GM19043 (cell line): ENCODE results near the gene HSF5.
A peak's percentile ranks its signal among the peaks of the same experiment; 100 is the strongest.

ENCODE experiments used
- ATAC-seq: cut with Tn5 transposase; IDR thresholded peaks from one replicate; pipeline ENCODE4 v1.9.1; 2021; ENCODE audit warnings: low read depth; ENCODE audit not compliant: unreplicated experiment

HSF5 gene

GRCh38 chr17:58388302-58389190, 99.7 kb downstream of the HSF5 start:
- ATAC-seq: no peak

- no peak for ATAC-seq
Measured at GRCh38 chr17:58387834-58388233, 100.4 kb downstream of the HSF5 start.

- no peak for ATAC-seq
Measured at GRCh38 chr17:58386708-58387107, 101.5 kb downstream of the HSF5 start.

GRCh38 chr17:58385359-58385899, 102.8 kb downstream of the HSF5 start:
- no peak for ATAC-seq

GRCh38 chr17:58384897-58385296, 103.3 kb downstream of the HSF5 start:
- no peak for ATAC-seq

- no peak for ATAC-seq
Measured at GRCh38 chr17:58383892-58384462, 104.2 kb downstream of the HSF5 start.

- ATAC-seq: no peak
Measured at GRCh38 chr17:58382872-58383242, 105.4 kb downstream of the HSF5 start.

GRCh38 chr17:58382108-58382871, 105.9 kb downstream of the HSF5 start:
- ATAC-seq: peak; percentile 74

- no peak for ATAC-seq
Measured at GRCh38 chr17:58381124-58382035, 106.8 kb downstream of the HSF5 start.

- ATAC-seq: no peak
Measured at GRCh38 chr17:58380207-58381123, 107.7 kb downstream of the HSF5 start.

GRCh38 chr17:58379511-58379824, 108.7 kb downstream of the HSF5 start:
- no peak for ATAC-seq

GRCh38 chr17:58378733-58379510, 109.3 kb downstream of the HSF5 start:
- no peak for ATAC-seq

- ATAC-seq: no peak
Measured at GRCh38 chr17:58377661-58378060, 110.5 kb downstream of the HSF5 start.

- no peak for ATAC-seq
Measured at GRCh38 chr17:58377093-58377601, 111.1 kb downstream of the HSF5 start.

GRCh38 chr17:58376472-58377000, 111.7 kb downstream of the HSF5 start:
- ATAC-seq: no peak

GRCh38 chr17:58375811-58376210, 112.4 kb downstream of the HSF5 start:
- ATAC-seq: no peak

GRCh38 chr17:58375256-58375655, 113.0 kb downstream of the HSF5 start:
- ATAC-seq: no peak

- no peak for ATAC-seq
Measured at GRCh38 chr17:58373923-58374322, 114.3 kb downstream of the HSF5 start.
